ENCODE results near the gene RBM20. TPM values are rescaled to one million over a fixed set of nuclear protein-coding genes. Genes with fewer than 3 reads are reported as not detected.

RBM20 gene
- total RNA-seq, 1 donor from 2014 or later: 101 TPM

GRCh38 chr10:110871298-110872084 is 227.4 kb downstream of the RBM20 start, which contains the start of gene PDCD4:
PDCD4 (plus strand) TSS chr10:110871928; CDS start chr10:110876028, 4,100 bp downstream.
- H3K4me3 ChIP-seq: peak within 1 kb of the TSS; percentile 98
- DNase-seq: peak; percentile 100
- no peaks in the 10 kb centered on the region for H3K9me3 ChIP-seq (replicated peaks)
- H3K4me1 ChIP-seq: peaks cover 57% of the 10 kb centered on the region
- peaks cover 7% of the 10 kb centered on the region for H3K36me3 ChIP-seq
- no peak for TF ChIP-seq CTCF (IDR thresholded peaks at IDR 0.05; ENCODE audit: borderline replicate concordance)
- peak within 1 kb of the TSS; percentile 98 for H3K27ac ChIP-seq (replicated peaks)
- no peaks in the 10 kb centered on the region for H3K27me3 ChIP-seq (ENCODE audit: low read depth)
- intact Hi-C loops (cut with micrococcal nuclease): no loop called here

- TF ChIP-seq CTCF (IDR thresholded peaks at IDR 0.05; ENCODE audit: borderline replicate concordance): peak; percentile 30
- peak; percentile 72 for DNase-seq
- intact Hi-C loops (cut with micrococcal nuclease): no loop called here
- Histone ChIP-seq H3K27me3 (ENCODE audit: low read depth) (no peaks in the 10 kb centered on the region), H3K27ac (replicated peaks) (peak overlapping the region; percentile 98), H3K4me3 (peak overlapping the region; percentile 98), H3K36me3 (peaks cover 16% of the 10 kb centered on the region), H3K4me1 (peaks cover 64% of the 10 kb centered on the region), H3K9me3 (replicated peaks) (no peaks in the 10 kb centered on the region)
These were observed 228.2 kb downstream of the RBM20 start for GRCh38 chr10:110872145-110872983.

- Histone ChIP-seq H3K27me3 (ENCODE audit: low read depth) (no peaks in the 10 kb centered on the region), H3K9me3 (replicated peaks) (no peaks in the 10 kb centered on the region), H3K4me3 (peak overlapping the region; percentile 98), H3K4me1 (peaks cover 68% of the 10 kb centered on the region), H3K27ac (replicated peaks) (peak overlapping the region; percentile 98), H3K36me3 (peaks cover 17% of the 10 kb centered on the region)
- no peak for DNase-seq
- intact Hi-C loops (cut with micrococcal nuclease): no loop called here
- no peak for TF ChIP-seq CTCF (IDR thresholded peaks at IDR 0.05; ENCODE audit: borderline replicate concordance)
These were observed 229.1 kb downstream of the RBM20 start for GRCh38 chr10:110872984-110873923.

DNA sequence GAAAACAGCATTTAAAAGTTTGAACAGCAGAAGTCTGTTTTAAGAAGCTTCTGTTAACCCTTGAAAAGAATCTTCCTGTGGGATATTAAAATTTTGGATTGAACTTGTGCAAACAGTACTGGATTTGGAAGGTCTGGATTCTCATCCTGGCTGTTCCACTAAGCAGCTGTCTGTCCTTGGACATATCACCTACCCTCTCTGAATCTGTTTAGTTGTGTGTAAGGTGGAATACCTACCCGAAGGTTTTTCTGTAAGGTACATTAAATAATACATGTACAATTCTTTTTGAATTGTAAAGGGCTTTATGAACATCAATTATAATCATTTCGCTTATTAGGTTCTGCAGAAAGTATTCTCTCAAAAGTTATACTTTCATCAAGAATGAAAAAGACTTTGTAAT is 229.8 kb downstream of the RBM20 start:
- peak overlapping the region; percentile 98 for H3K27ac ChIP-seq (replicated peaks)
- no peaks in the 10 kb centered on the region for H3K27me3 ChIP-seq (ENCODE audit: low read depth)
- peaks cover 68% of the 10 kb centered on the region for H3K4me1 ChIP-seq
- H3K36me3 ChIP-seq: peaks cover 17% of the 10 kb centered on the region
- no peak for DNase-seq
- intact Hi-C loops (cut with micrococcal nuclease): no loop called here
- no peaks in the 10 kb centered on the region for H3K9me3 ChIP-seq (replicated peaks)
- peak overlapping the region; percentile 98 for H3K4me3 ChIP-seq
- TF ChIP-seq CTCF (IDR thresholded peaks at IDR 0.05; ENCODE audit: borderline replicate concordance): no peak

GRCh38 chr10:110876000-110876399 is 231.9 kb downstream of the RBM20 start:
- H3K9me3 ChIP-seq (replicated peaks): no peaks in the 10 kb centered on the region
- H3K27me3 ChIP-seq (ENCODE audit: low read depth): no peaks in the 10 kb centered on the region
- H3K27ac ChIP-seq (replicated peaks): no peak overlapping the region
- intact Hi-C loops (cut with micrococcal nuclease): no loop called here
- no peak overlapping the region for H3K4me3 ChIP-seq
- DNase-seq: no peak
- peaks cover 18% of the 10 kb centered on the region for H3K36me3 ChIP-seq
- peaks cover 80% of the 10 kb centered on the region for H3K4me1 ChIP-seq
- TF ChIP-seq CTCF (IDR thresholded peaks at IDR 0.05; ENCODE audit: borderline replicate concordance): no peak

Data from left ventricle myocardium inferior (tissue), 1 donor.